HG03108 (cell line): ENCODE data around the gene LHFPL3.

Experiments
- ATAC-seq: cut with Tn5 transposase; IDR thresholded peaks from one replicate; pipeline ENCODE4 v1.9.1; 2021; ENCODE audit warnings: moderate library complexity; ENCODE audit not compliant: unreplicated experiment

The LHFPL3 gene

DNA sequence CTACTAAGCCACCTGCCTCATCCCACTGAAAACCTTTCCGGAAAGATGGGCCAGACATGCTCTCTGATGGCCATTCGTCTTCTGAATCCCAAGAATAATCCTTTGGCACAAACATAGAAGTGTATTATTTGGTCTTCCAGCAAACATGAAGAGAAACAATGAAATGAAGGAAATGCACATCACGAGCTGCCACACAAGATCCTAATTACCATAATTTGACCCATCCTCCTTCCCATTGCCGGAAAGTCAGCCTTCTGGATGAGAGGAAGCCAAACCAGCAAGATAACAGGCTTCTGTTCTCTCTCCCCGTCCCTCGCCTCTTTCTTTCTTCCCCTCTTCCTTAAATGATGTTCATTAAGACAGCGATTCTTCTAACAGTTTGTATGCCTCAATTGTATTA is 466.7 kb downstream of the LHFPL3 start:
- no peak for ATAC-seq

DNA sequence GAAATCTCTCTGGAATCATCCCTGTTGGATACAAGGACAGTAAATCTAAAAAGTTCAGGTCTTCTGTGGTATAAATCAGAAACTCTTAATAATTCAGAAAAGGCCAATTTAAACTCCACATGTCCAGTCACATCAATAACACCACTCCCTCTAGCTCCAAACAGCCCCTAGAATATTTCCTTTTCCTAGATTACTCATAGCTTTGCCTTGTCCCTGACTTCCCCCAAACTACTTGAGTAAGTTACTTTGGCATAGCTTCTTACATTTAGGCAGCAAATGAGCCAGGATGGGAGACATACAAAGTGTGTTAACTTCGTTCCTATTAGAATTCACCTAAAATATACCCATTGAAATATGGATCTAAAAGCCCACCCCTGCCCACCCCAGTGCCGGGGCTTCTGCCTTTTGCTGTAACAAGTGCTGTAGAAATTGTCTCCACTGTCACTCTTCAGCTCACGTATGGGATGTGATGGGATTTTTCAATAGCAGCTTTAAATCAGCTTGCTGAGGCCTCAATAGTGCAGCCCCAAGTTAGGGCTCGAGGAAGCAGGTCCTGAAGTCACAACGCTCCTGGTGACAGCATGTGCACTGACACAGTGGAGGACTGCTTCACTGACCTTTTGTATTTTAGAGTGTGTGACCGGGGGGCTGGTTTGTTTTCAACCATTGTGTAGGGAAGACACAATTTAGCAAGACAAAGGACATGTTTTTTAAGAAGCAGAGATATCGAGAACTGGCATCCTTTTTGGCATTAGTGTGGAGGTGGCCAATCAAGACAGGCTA is 467.4 kb downstream of the LHFPL3 start:
- ATAC-seq, result no peak

DNA sequence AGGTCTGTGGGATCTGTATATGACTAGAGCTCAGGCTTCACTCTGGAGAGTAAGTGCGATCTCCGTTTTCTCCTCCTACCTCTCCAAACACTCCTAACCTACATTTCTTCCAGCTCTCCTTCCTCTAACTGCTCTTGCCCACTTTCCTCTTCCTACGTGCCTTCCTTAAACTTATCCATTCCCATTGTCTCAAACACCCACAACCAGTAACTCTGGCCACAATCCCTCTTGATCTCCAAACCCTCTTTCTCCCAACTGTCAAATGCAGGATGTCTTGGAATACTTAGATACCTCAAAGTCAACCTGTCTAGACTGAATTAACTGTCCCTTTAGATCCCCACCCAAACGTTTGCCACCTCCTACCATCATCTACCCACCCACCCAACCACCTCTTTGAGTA is 471.9 kb downstream of the LHFPL3 start:
- ATAC-seq, result no peak

DNA sequence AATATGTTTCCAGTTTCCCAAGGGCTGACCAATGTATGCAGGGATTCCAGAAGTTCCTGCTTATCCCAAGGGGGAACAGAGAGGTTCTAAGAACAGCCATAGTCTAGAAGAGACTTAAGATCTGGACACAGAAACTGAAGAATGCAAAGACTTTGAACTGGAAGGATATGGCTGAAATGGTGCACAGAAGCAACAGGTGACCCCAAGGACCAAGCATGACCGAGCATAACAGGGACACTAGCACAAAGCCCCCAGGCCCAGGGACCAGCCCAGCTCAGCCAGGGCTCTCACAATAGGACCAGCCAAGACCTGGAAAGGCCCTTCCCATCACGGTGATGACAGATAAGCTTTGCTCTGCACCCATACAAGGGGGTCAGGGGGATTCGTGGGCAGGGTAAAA is 472.6 kb downstream of the LHFPL3 start:
- ATAC-seq, result no peak

DNA sequence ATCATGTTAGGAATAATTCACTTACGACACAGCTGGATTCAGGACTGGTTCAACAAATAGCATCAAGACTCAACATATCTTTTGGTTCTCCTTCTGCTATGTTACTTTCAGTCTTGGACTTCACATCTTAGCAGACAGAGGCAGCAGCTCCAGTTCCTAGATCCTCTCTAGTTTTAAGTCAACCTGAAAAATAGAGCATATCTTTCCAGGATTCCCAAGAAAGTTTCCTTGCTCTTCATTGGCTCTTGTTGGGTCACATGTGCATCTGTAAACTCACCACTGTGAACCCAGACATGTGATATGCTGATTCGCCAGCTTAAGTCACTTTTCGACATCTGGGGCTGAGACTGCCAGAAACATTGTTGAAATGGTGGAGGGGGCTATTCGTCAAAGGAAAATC is 475.5 kb downstream of the LHFPL3 start:
- ATAC-seq, result no peak

DNA sequence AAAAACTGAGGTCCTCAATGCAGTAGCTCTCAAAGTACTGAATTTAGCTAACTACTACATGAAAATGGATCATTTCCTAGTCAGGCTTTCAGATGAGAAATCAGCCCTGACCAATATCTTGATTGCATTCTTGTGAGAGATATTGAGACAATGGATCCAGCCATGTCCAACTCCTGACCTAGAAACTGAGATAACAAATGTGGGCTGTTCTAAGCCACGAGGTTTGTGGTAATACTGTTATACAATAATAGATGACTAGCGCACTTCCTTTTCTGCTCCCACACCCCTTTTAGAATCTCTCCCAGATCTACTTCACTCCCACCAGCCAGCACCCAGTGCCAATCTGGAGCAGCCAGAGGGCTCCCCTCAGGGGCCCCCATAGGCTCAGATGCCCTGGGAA is 476.3 kb downstream of the LHFPL3 start:
- no peak for ATAC-seq

DNA sequence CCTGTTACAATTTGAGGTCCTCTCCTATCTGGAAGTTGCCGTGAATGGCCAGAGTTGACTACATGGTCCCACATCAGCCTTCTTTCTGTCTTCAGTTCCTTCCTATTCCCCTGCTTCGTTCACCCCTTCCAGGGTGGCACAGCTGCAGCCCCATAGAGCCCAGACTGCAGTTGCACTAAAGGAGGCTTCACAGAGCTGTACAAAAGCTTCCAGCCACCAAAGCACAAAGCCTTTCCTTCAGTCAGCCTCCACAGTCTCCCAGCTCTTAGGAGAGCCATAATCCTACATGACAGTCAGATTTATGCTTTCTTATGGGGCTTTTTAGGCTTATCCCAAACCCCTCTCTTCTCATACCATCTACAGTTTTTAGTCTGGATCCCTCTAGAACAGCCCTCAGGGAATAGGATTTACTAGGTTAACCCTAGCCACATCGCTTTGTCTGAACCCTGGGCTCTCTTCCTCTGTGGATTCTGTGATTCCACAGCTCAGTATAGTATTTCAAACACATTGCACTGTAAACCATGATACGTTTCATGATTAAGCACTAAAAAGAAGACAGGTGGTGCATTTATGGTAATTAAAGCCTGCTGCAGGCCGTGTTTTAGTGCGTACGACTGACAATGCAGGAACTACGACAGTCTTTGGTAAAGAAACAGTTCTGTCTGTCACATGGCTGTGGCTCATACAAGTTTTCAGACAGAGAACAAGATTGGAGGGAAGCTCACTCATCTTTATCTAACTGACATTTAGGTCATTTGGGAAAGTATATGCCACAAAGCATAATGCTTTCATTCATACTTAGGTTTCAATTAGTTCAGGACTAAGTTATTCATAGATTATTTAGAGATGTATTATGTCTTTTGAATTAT is 477.3 kb downstream of the LHFPL3 start:
- ATAC-seq, result no peak

DNA sequence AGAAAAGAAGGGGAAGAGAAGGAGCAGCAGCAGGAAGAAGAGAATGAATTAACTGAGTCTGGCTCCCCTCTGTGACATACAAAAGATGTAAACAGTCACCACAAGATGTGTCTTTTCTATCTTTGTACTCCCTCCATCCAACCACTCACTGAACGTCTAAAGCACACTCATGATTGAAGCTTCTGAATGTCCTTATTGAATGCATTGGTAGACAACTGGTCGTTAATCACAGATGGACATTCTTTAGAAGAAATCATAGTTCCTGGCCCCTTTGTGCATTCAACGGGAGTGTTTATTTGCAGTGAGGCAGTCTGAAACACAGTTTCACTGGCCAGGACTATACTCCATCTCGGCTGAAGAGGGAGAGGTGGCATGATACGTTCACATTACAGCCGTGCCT is 479.3 kb downstream of the LHFPL3 start:
- no peak for ATAC-seq

DNA sequence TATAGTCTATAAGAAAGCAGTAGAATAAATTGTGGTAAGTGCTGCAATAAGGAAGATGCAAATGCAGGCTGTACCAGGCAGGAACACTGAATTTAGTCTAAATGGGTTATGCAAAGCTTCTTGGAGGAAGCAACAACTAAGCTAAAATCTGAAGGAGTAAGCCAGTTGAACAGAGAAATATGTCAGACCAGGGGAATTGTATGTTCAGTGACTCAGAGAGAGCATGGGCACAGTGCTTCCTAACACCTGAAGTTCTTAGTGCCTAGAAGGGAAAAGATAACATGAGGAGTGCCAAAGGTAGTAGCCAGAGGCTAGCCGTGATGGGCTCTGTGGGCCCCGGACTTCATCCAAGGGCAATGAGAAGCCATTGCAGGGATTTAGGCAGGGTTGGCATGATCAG is 481.5 kb downstream of the LHFPL3 start:
- no peak for ATAC-seq

DNA sequence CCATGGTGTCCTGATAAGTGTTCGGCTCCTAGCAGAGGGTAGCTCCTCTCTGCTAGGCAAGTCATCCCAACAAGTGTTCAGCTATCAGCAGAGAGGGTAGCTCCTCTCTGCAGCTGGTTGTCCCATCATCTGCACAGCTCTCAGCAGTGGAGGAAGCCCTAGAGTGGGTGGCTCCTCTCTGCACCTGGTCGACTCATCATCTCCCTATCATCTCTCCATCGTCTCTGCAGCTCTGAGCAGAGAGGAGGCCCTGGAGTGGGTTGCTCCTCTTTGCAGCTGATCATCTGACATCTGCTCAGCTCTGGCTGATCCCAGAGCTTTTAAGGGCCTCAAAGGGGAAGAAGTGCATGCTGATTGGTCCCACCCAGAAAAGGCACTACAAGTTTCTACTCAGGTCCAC is 485.7 kb downstream of the LHFPL3 start:
- ATAC-seq, result no peak

DNA sequence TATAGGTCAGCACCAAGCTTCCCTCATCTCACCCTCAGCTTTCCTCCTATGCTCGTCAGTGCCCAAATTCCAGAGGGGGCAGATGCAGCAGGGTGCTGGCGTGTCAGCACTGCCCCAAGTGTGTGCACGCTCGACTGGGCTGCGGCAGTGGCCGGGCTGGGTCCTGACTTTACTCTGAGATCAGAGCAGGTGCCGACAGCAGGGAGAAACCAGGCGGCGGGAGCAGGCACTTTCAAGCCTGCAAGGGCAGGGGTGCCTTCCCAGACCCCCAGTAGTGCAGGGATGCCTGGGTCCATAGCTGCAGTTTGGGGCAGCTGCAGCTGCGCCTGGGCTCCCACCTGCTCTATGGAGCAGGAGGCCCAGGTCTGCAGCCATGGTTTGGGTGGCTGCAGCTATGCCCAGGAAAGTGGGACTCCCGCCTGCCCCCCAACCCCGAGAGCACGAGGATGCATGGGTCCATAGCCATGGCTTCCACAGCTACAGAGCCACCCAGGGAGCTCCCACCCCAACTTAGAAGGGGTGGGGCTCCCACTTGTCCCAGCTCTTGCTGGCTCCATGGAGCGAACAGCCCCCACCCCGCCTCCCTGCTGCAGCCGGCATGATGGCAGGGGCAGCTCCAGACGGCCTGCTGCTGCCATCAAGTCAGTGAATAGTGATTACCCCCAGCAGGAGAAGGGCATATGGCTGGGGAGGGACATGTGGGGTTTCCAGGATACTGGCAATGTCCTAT is 486.4 kb downstream of the LHFPL3 start:
- no peak for ATAC-seq

DNA sequence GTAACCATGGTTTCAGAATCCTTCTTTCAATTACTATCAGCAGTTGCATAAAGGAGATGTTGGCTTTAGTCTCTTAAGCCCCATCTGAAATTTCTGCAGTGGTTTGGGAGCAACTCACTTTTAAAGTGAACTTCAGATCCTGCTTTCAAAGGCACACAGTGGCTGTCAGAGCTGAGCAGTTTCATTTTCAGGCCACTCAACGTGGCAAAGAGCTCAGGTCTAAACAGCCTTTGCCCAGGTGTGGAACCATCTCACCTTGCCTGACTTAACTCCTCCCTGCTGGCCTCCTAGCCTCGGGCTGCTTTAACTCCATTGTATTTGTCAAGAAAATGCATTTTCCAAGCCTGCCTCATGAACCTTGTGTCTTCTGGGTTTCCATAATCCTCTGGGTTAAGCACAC is 488.1 kb downstream of the LHFPL3 start:
- ATAC-seq, result no peak

DNA sequence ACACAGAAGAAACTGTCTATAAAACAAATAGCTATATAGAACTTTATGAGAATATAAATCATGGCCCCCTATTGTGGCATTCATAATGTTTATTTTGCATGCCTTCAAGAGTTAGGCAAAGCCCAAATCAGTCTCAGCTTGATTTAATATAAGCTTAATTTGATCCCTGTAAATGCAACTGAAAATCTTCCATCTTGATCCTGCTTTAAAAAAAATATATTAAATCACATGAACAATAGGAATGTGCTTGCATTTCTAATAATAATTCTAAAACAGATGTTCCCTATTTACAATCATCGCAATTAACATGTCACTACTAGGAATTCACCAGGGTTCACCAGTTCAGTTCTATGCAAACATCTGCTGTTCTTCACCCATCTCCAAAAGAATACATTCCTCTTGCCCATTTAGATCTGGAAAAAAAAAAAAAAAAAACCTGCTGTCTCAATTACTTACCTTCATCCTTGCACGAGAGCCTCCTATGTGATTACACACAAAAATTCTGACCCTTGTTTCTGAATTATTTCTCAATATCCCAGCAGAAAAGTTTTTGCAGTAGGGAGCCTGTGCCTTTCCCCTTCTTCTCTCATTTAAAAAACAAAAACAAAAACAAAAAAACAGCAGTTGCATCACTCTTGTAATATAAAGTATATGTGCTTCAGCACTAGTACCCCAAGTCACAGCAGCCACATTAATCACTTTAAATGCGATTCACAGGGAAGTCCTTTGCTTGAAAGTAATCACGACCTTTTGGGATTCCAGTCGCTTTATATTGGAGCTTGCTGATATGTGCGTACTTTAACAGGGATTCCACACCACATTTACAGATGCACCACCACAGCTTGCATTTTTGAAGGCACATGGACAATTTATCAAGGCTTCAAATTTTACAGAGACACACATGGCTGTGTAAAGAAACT is 490.8 kb downstream of the LHFPL3 start:
- ATAC-seq, result no peak

DNA sequence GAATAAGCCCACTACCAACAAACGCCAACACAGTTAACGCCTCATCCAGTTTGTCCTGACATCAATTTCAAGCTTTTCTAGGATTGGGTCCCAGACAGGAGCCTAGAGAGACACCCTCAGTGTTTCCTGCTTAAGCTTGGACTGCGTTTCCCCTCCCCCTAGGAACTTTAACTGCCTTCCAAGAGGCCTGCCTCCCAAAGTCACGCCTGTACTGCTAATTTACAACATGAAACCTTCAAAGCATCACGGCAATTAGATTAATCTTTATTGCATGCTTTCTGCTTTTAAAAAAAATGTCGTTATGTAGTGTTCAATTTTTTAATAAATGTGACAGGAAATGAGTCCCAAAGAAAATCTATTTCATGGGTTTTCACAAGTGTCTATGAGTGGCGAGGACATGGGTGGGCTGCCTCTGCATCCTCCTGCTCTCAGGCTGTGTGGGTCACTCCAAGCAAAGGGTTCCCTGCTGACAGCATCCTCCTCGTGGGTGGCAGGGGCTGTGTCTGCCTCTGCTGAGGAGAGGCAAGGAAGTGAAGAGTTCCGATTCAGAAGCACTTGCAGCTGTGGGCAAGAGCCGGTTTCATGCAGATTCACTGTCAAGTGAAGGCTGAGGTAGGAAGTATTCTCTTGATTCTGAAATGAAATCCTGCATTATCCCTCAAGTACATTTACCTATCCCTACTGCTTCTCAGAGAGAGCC is 492.6 kb downstream of the LHFPL3 start:
- no peak for ATAC-seq

DNA sequence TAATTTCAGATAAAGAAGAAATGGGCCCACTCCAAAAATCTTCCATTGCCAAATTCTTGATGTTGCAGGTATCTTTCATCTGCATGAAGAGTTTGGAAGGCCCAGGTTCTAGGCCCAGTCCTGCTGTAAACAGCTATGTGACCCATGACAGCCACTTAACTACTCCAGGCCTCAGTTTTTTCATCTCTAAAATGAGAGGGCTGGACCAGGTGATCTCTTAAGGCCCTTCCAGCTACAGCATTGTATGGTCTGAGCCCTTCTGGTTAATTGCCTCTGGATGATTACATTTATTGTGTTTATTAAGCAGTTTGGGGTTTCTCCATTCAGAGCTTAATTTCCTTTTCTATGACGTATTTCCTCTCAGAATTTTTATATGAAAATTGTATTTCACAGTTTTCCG is 494.8 kb downstream of the LHFPL3 start:
- no peak for ATAC-seq

DNA sequence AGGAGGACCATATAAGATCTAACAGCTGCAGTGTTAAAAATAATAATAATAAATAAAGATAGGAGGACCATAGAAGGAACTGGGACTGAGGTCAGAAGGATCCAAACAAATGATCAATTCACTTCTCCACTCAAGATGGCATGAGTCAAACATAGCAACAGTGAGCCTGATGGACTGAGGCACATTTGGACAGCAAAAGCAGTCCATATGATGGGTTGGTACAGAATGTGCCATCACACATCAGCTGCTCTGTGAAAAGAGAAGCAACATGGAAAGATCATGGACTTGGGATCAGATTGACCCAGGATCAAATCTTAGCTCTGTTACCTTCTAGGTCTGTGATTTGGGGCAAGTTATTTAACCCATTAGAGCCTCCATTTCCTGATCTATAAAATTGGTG is 496.7 kb downstream of the LHFPL3 start:
- no peak for ATAC-seq

DNA sequence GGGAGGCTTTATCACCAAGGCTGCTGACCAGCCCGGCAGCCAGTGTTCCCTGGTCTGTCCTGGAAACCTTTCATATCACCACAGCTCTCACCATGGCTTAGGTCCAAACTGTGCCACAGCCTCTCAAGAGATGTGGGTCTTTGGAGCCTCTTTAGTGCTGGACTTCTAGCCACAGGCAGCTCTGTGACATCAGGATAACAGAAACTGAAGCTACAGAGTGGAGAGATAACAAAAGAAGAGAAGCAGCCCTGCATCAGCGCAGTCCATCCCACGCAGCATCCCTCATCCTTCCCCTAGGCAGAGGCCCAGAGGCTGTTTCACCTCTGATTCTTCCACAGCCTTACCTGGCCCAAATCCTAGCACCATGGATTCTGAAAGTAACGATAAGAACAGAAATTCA is 497.7 kb downstream of the LHFPL3 start:
- no peak for ATAC-seq

DNA sequence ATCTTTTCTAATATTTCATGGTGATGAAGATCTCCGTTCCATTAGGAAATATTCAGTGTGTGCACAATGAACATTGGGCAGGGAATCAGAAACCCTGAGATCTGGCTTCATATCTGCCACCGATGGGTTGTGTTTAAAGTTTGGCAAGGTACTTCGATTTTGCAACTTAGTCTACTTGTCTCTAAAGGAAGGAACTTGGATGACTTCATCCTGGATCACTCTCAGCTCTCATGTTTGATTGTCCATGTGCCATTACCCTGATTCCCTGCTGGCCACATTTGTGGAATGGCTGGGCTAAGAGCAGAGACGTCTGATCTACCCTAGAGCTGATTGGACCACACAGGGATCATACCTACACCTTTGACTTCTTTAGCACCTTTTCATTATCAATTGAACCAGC is 508.6 kb downstream of the LHFPL3 start:
- ATAC-seq, result no peak

DNA sequence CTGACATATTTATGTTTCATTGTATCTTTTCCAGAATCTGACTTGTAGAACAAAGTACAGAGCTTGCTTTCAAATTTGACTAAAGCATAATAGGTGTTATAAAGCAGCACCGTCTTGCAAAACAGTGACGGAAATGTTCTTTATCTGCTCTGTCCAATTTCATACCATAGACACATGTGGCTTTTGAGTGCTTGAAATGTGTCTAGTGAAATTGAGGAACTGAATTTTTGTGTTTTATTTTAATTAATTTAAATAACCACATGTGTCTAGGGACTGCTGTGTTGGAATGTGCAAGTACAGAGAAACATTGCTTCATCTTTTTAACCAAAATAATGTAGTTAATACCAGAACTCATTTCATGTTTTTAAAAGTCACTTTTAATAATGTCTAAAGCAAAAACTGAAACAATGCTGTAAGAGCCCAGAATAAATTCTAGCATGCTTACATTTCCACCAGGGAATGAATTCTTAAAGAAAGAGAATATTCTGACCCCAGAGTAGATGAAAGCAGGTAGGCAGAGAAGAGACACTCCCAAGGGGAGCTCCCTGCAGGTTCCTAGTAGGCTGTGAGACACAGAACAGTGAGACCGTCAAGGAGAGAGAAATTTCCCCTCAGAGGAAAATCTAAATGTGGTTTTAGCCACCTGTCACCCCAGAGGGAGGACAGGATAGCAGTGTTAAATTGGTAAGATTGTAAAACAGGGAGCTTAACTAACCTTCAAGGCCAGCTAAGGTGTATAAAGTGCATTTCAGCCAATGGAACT is 510.3 kb downstream of the LHFPL3 start:
- no peak for ATAC-seq
